Body of pancreas (tissue), 4 donors: Measurements from ENCODE around the gene TXNDC5. TPM values are rescaled to one million over a fixed set of nuclear protein-coding genes. Genes with fewer than 3 reads are reported as not detected.

Experiments used
- ATAC-seq: fragments of 150-250 bp; one replicate; pipeline ENCODE4 v1.9.1; 2016
- DNase-seq, 4 donors: peaks; one replicate each; pipeline ENCODE4 v3.0.0-alpha.2; 2019
- H3K27ac ChIP-seq, 4 donors: fragments of 200-600 bp; sonication (generic); 1 replicate in 3 of 4; 2 replicates in 1 of 4; pipeline versions ENCODE4 v1.5.1 to v1.6.1; 2016 to 2019; ENCODE audit warnings: mild to moderate bottlenecking in 1 of 4, mixed read lengths in 1 of 4, moderate library complexity in 1 of 4
- H3K27me3 ChIP-seq, 2 donors: fragments of 200-600 bp; sonication (generic); one replicate each; pipeline ENCODE4 v1.6.0; 2016; ENCODE audit warnings: mild to moderate bottlenecking in 1 of 2
- H3K36me3 ChIP-seq, 2 donors: fragments of 200-600 bp; sonication (generic); replicated peaks in 1 of 2; 2 replicates each; pipeline ENCODE4 v1.5.1; 2016; ENCODE audit warnings: low read depth in 2 of 2; ENCODE audit not compliant: insufficient read depth in 1 of 2
- H3K4me1 ChIP-seq: fragments of 200-600 bp; sonication (generic); one replicate; pipeline ENCODE4 v1.6.0; 2016
- H3K4me3 ChIP-seq, 2 donors: fragments of 200-600 bp; sonication (generic); 1 replicate in 1 of 2; 2 replicates in 1 of 2; pipeline ENCODE4 v1.5.1; 2016 to 2019
- H3K9me3 ChIP-seq, 3 donors: fragments of 200-600 bp; sonication (generic); 1 replicate in 2 of 3; 2 replicates in 1 of 3; pipeline ENCODE4 v1.5.1; 2016
- CTCF ChIP-seq, 7 experiments: fragments of 450-650 bp in 4 of 7; fragments of 200-600 bp in 3 of 7; sonication (generic) in 3 of 7; IDR thresholded peaks; one replicate each; pipeline ENCODE4 v1.5.1; 2016 to 2019; ENCODE audit warnings: antibody characterized with exemption in 7 of 7
- POLR2A ChIP-seq, 3 donors: fragments of 450-650 bp; IDR thresholded peaks; one replicate each; pipeline ENCODE4 v1.6.1; 2016; ENCODE audit warnings: antibody characterized with exemption in 3 of 3, mild to moderate bottlenecking in 2 of 3
- WGBS, 2 donors: methylation state at CpG; one replicate each; pipeline ENCODE4 v1.1.5; 2017; 5-methylcytosine and 5-hydroxymethylcytosine counted together
- intact Hi-C: fragments of 100-400 bp; cut with DNase I; formaldehyde crosslinking; loops from one replicate; pipeline ENCODE4 v1.15.1; 2023
- total RNA-seq, 2 donors: library from RNA; depleted of rRNA; stranded (reverse); fragments of >200 nt; gene quantifications; one replicate each; pipeline ENCODE4 v1.1.0, GENCODE V29; 2016

TXNDC5 gene
- total RNA-seq, result 100 to 1,000 TPM; 104 to 112 TPM

- peak; percentile 90 for ATAC-seq
- WGBS, 2 donors, result 4 to 5% methylated on average over 26 of the region's 75 CpGs
- H3K27ac ChIP-seq, result peak within 1 kb of the TSS; percentile 55 to 93 (median 82)
Observed at GRCh38 chr6:7910654-7911344, at the start of gene TXNDC5. TXNDC5 (minus strand) TSS chr6:7910788; CDS start chr6:7910776, 12 bp downstream.

GRCh38 chr6:7960141-7960540 lies 49.6 kb upstream of the TXNDC5 start:
- intact Hi-C loops, result no loop called here

More at GRCh38 chr6:7910654-7911344, at the start of gene TXNDC5:
- TF ChIP-seq CTCF (IDR thresholded peaks at IDR 0.05) (no peak), POLR2A (IDR thresholded peaks at IDR 0.05) (peak in 2 of 3 donors; percentile 40 to 48)
- intact Hi-C loops, result no loop called here
- no peaks in the 10 kb centered on the region for H3K27me3 ChIP-seq
- peak; percentile 79 to 87 (median 82) for DNase-seq
- H3K4me3 ChIP-seq, result peak within 1 kb of the TSS; percentile 57 to 60
- H3K9me3 ChIP-seq, result no peaks in the 10 kb centered on the region
- no peaks in the 10 kb centered on the region for H3K36me3 ChIP-seq
- H3K4me1 ChIP-seq, result peaks cover 42% of the 10 kb centered on the region

GRCh38 chr6:7959453-7959852 lies 48.9 kb upstream of the TXNDC5 start:
- TF ChIP-seq POLR2A (IDR thresholded peaks at IDR 0.05), result no peak
- intact Hi-C loops, result no loop called here
- ATAC-seq, result no peak

More at GRCh38 chr6:7960141-7960540, 49.6 kb upstream of the TXNDC5 start:
- no peak for ATAC-seq
- H3K27ac ChIP-seq, result no peak overlapping the region
- H3K9me3 ChIP-seq, result no peaks in the 10 kb centered on the region
- H3K27me3 ChIP-seq, result no peaks in the 10 kb centered on the region
- no peak overlapping the region for H3K4me3 ChIP-seq
- no peaks in the 10 kb centered on the region for H3K4me1 ChIP-seq
- TF ChIP-seq CTCF (IDR thresholded peaks at IDR 0.05) (no peak), POLR2A (IDR thresholded peaks at IDR 0.05) (no peak)
- H3K36me3 ChIP-seq, result no peaks in the 10 kb centered on the region
- DNase-seq, result no peak
- 37 to 47% methylated on average over 4 of the region's 4 CpGs for WGBS, 2 donors

GRCh38 chr6:7958464-7958863 lies 47.9 kb upstream of the TXNDC5 start:
- ATAC-seq (no peak), DNase-seq (no peak)
- H3K9me3 ChIP-seq, result no peaks in the 10 kb centered on the region
- no peak overlapping the region for H3K27ac ChIP-seq
- no peaks in the 10 kb centered on the region for H3K36me3 ChIP-seq
- WGBS, 2 donors, result 45 to 71% methylated on average over 1 of the region's 1 CpG
- no peak overlapping the region for H3K4me3 ChIP-seq
- intact Hi-C loops, result no loop called here
- no peaks in the 10 kb centered on the region for H3K27me3 ChIP-seq
- no peaks in the 10 kb centered on the region for H3K4me1 ChIP-seq
- TF ChIP-seq CTCF (IDR thresholded peaks at IDR 0.05), result no peak
- no peak for TF ChIP-seq POLR2A (IDR thresholded peaks at IDR 0.05)

More at GRCh38 chr6:7959453-7959852, 48.9 kb upstream of the TXNDC5 start:
- no peak for DNase-seq
- no peaks in the 10 kb centered on the region for H3K9me3 ChIP-seq
- H3K36me3 ChIP-seq, result no peaks in the 10 kb centered on the region
- H3K4me1 ChIP-seq, result no peaks in the 10 kb centered on the region
- 56 to 59% methylated on average over 4 of the region's 4 CpGs for WGBS, 2 donors
- H3K27ac ChIP-seq, result no peak overlapping the region
- H3K27me3 ChIP-seq, result no peaks in the 10 kb centered on the region
- no peak overlapping the region for H3K4me3 ChIP-seq

GRCh38 chr6:7956257-7956656 lies 45.7 kb upstream of the TXNDC5 start:
- intact Hi-C loops, result no loop called here
- Histone ChIP-seq H3K27ac (no peak overlapping the region), H3K36me3 (no peaks in the 10 kb centered on the region), H3K4me1 (no peaks in the 10 kb centered on the region), H3K9me3 (no peaks in the 10 kb centered on the region), H3K4me3 (no peak overlapping the region), H3K27me3 (no peaks in the 10 kb centered on the region)
- 88 to 96% methylated on average over 1 of the region's 1 CpG for WGBS, 2 donors
- ATAC-seq (no peak), DNase-seq (no peak)
- no peak for TF ChIP-seq POLR2A (IDR thresholded peaks at IDR 0.05)
- no peak for TF ChIP-seq CTCF (IDR thresholded peaks at IDR 0.05)
